Liver (tissue), 9 donors: ENCODE results near the gene ODF2. TPM values are rescaled to one million over a fixed set of nuclear protein-coding genes. Genes with fewer than 3 reads are reported as not detected.
A peak's percentile ranks its signal among the peaks of the same experiment; 100 is the strongest.

Source experiments
- DNase-seq: peaks from one replicate; pipeline ENCODE4 v3.0.0-alpha.2; 2017; ENCODE audit warnings: low spot score
- H3K27ac ChIP-seq, 2 donors: one replicate each; pipeline ENCODE4 v1.7.0; 2013; ENCODE audit warnings: inconsistent platforms in 2 of 2, low read length in 2 of 2, control low read depth in 1 of 2, low read depth in 1 of 2, mild to moderate bottlenecking in 1 of 2
- H3K27me3 ChIP-seq, 4 donors: one replicate each; pipeline versions ENCODE4 v1.6.1 to v1.7.0; 2013; ENCODE audit warnings: low read length in 3 of 4, inconsistent platforms in 1 of 4, mild to moderate bottlenecking in 1 of 4, moderate library complexity in 1 of 4; ENCODE audit not compliant: control insufficient read depth in 4 of 4, insufficient read depth in 4 of 4
- H3K36me3 ChIP-seq, 4 donors: one replicate each; pipeline versions ENCODE4 v1.6.1 to v1.7.0; 2013; ENCODE audit warnings: low read length in 3 of 4, mild to moderate bottlenecking in 3 of 4, low read depth in 1 of 4, moderate library complexity in 1 of 4; ENCODE audit not compliant: control insufficient read depth in 4 of 4, insufficient read depth in 3 of 4
- H3K4me1 ChIP-seq, 4 donors: one replicate each; pipeline versions ENCODE4 v1.6.1 to v1.7.0; 2013; ENCODE audit warnings: low read length in 3 of 4, mild to moderate bottlenecking in 3 of 4, moderate library complexity in 1 of 4; ENCODE audit not compliant: control insufficient read depth in 4 of 4, insufficient read depth in 4 of 4
- H3K4me3 ChIP-seq, 3 donors: one replicate each; pipeline versions ENCODE4 v1.6.1 to v1.7.0; 2013; ENCODE audit warnings: low read length in 3 of 3, control low read depth in 1 of 3, low read depth in 1 of 3, mild to moderate bottlenecking in 1 of 3
- H3K9ac ChIP-seq, 2 donors: one replicate each; pipeline ENCODE4 v1.7.0; 2013; ENCODE audit warnings: low read length in 2 of 2, mild to moderate bottlenecking in 2 of 2, moderate library complexity in 2 of 2, control low read depth in 1 of 2, low read depth in 1 of 2
- H3K9me3 ChIP-seq, 4 donors: one replicate each; pipeline versions ENCODE4 v1.6.1 to v1.7.0; 2013; ENCODE audit warnings: low read length in 3 of 4; ENCODE audit not compliant: control insufficient read depth in 4 of 4
- EGR1 ChIP-seq, 2 donors: IDR thresholded peaks; 2 replicates each; pipeline ENCODE4 v1.6.1; 2016 to 2018; ENCODE audit warnings: antibody characterized with exemption in 2 of 2, low read depth in 2 of 2
- FOXA1 ChIP-seq: IDR thresholded peaks from 2 replicates; pipeline ENCODE4 v1.6.1; 2016; ENCODE audit warnings: antibody characterized with exemption
- FOXA2 ChIP-seq: IDR thresholded peaks from 2 replicates; pipeline ENCODE4 v1.6.1; 2016; ENCODE audit warnings: antibody characterized with exemption
- GABPA ChIP-seq, 2 donors: IDR thresholded peaks in 1 of 2; conservative IDR thresholded peaks in 1 of 2; 2 replicates each; pipeline ENCODE4 v1.6.1; 2016; ENCODE audit warnings: antibody characterized with exemption in 2 of 2, mild to moderate bottlenecking in 1 of 2, moderate library complexity in 1 of 2
- HNF4A ChIP-seq, 2 donors: conservative IDR thresholded peaks; 2 replicates each; pipeline ENCODE4 v1.6.1; 2016; ENCODE audit warnings: antibody characterized with exemption in 2 of 2, mild to moderate bottlenecking in 2 of 2
- HNF4G ChIP-seq: IDR thresholded peaks from 2 replicates; pipeline ENCODE4 v1.6.1; 2016; ENCODE audit warnings: antibody characterized with exemption
- JUND ChIP-seq, 2 donors: IDR thresholded peaks; 2 replicates each; pipeline ENCODE4 v1.6.1; 2016; ENCODE audit warnings: antibody characterized with exemption in 2 of 2
- NR2F2 ChIP-seq: IDR thresholded peaks from 2 replicates; pipeline ENCODE4 v1.6.1; 2016; ENCODE audit warnings: antibody characterized with exemption
- RAD21 ChIP-seq, 2 donors: IDR thresholded peaks; 2 replicates each; pipeline ENCODE4 v1.6.1; 2016; ENCODE audit warnings: antibody characterized with exemption in 2 of 2, mild to moderate bottlenecking in 2 of 2
- RXRA ChIP-seq, 2 donors: IDR thresholded peaks; 2 replicates each; pipeline ENCODE4 v1.6.1; 2017 to 2018; ENCODE audit warnings: antibody characterized with exemption in 2 of 2, mild to moderate bottlenecking in 1 of 2
- SP1 ChIP-seq: IDR thresholded peaks from 2 replicates; pipeline ENCODE4 v1.6.1; 2018; ENCODE audit warnings: antibody characterized with exemption, mild to moderate bottlenecking
- TAF1 ChIP-seq: conservative IDR thresholded peaks from 2 replicates; pipeline ENCODE4 v1.6.1; 2016; ENCODE audit warnings: antibody characterized with exemption, mild to moderate bottlenecking
- YY1 ChIP-seq: IDR thresholded peaks from 2 replicates; pipeline ENCODE4 v1.6.1; 2016; ENCODE audit warnings: antibody characterized with exemption, mild to moderate bottlenecking
- WGBS: extraction: QIAGEN DNeasy Blood & Tissue Kit; methylation state at CpG from one replicate; pipeline ENCODE4 v1.1.7; 2013; 5-methylcytosine and 5-hydroxymethylcytosine counted together
- polyA plus RNA-seq, 2 donors: library from polyadenylated mRNA; stranded (reverse) in 1 of 2; unstranded in 1 of 2; fragments of 200-250 nt in 1 of 2; fragments of >200 nt in 1 of 2; fragmentation: Nextera tagmentation in 1 of 2; extraction: Ambion mirVana in 1 of 2; gene quantifications; one replicate each; pipeline versions ENCODE4 v1.2.1 to v1.2.3, GENCODE V29; 2013 to 2015
- total RNA-seq, 2 donors: library from RNA; depleted of rRNA; stranded (reverse); fragments of >200 nt; gene quantifications; one replicate each; pipeline ENCODE4 v1.2.3, GENCODE V29; 2014
- TF ChIP-seq, protein P1 (sequence below): fragments of 150-350 bp; IDR thresholded peaks from 2 replicates; pipeline ENCODE4 v1.5.1; 2017; ENCODE audit warnings: improper control_type of control experiment, low read depth, low read length; ENCODE audit not compliant: missing input control
- TF ChIP-seq, protein P2 (sequence below): IDR thresholded peaks from 2 replicates; pipeline ENCODE4 v1.6.1; 2016; ENCODE audit warnings: antibody characterized with exemption
- TF ChIP-seq, protein P3 (sequence below): IDR thresholded peaks from 2 replicates; pipeline ENCODE4 v1.6.1; 2016; ENCODE audit warnings: antibody characterized with exemption
- TF ChIP-seq, protein P4 (sequence below): IDR thresholded peaks from 2 replicates; pipeline ENCODE4 v1.6.1; 2016; ENCODE audit warnings: antibody characterized with exemption
- TF ChIP-seq, protein P5 (sequence below): IDR thresholded peaks from 2 replicates; pipeline ENCODE4 v1.6.1; 2016; ENCODE audit warnings: antibody characterized with exemption, mild to moderate bottlenecking
- donor health status: healthy.
- donor health status: healthy.
- donor health status: healthy.
- donor health status: healthy.
- donor health status: healthy.

The ODF2 gene
- total and polyA plus RNA-seq, 4 donors, result 5.7 to 21.8 (median 16.7) TPM

DNA sequence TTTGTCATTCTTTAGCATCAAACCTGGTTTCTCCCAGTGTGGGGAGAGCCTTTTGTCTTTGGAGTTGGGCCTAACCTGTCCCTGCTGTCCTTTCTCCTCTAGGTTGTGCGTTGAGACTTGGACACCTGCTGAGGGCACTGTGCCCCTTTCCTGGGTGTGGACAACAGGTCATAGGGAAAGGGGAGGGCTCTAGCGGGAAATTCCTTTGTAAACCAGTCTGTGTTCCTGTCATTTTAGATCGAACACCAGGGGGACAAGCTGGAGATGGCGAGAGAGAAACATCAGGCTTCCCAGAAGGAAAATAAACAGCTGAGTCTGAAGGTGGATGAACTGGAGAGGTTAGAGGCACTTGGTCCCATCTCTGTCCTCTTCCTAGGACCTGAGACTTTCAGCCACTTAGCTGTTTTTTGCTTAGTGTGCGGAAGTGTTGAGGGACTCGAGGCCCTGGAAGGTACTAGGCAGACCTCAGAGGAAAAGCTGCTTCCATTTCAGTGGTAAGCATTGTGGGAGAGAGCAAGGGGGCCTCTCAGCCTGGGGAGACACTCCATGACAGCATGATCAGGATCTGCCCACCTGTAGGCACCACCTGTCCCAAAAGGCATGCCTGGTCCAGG, 40.1 kb downstream of the ODF2 start:
- Histone ChIP-seq H3K4me3 (peak overlapping the region in 1 of 3 donors; percentile 1), H3K27ac (peak overlapping the region; percentile 63 to 69), H3K4me1 (peaks cover 11 to 27% (median 23%) of the 10 kb centered on the region in 4 donors), H3K9me3 (no peaks in the 10 kb centered on the region), H3K9ac (no peak overlapping the region), H3K36me3 (peaks cover 2 to 23% (median 10%) of the 10 kb centered on the region in 4 donors), H3K27me3 (no peaks in the 10 kb centered on the region)
- TF ChIP-seq NR2F2 (no peak), FOXA1 (no peak), SP1 (peak; percentile 87), YY1 (peak; percentile 21), GABPA (IDR thresholded peaks at IDR 0.05 in 1 of 2, conservative IDR thresholded peaks at IDR 0.05 in 1 of 2) (no peak), FOXA2 (no peak), HNF4G (no peak), RXRA (IDR thresholded peaks at IDR 0.05) (peak; percentile 81 to 87), HNF4A (conservative IDR thresholded peaks at IDR 0.05) (peak; percentile 58 to 71), JUND (IDR thresholded peaks at IDR 0.05) (peak in 1 of 2 donors; percentile 34), EGR1 (IDR thresholded peaks at IDR 0.05; ENCODE audit: low read depth in 2 of 2) (no peak), TAF1 (no peak), RAD21 (IDR thresholded peaks at IDR 0.05) (peak; percentile 80 to 83)
- TF ChIP-seq, protein P1, sequence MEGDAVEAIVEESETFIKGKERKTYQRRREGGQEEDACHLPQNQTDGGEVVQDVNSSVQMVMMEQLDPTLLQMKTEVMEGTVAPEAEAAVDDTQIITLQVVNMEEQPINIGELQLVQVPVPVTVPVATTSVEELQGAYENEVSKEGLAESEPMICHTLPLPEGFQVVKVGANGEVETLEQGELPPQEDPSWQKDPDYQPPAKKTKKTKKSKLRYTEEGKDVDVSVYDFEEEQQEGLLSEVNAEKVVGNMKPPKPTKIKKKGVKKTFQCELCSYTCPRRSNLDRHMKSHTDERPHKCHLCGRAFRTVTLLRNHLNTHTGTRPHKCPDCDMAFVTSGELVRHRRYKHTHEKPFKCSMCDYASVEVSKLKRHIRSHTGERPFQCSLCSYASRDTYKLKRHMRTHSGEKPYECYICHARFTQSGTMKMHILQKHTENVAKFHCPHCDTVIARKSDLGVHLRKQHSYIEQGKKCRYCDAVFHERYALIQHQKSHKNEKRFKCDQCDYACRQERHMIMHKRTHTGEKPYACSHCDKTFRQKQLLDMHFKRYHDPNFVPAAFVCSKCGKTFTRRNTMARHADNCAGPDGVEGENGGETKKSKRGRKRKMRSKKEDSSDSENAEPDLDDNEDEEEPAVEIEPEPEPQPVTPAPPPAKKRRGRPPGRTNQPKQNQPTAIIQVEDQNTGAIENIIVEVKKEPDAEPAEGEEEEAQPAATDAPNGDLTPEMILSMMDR, result peak; percentile 48
- TF ChIP-seq, protein P2, sequence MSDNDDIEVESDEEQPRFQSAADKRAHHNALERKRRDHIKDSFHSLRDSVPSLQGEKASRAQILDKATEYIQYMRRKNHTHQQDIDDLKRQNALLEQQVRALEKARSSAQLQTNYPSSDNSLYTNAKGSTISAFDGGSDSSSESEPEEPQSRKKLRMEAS, result peak; percentile 34
- TF ChIP-seq, protein P3, sequence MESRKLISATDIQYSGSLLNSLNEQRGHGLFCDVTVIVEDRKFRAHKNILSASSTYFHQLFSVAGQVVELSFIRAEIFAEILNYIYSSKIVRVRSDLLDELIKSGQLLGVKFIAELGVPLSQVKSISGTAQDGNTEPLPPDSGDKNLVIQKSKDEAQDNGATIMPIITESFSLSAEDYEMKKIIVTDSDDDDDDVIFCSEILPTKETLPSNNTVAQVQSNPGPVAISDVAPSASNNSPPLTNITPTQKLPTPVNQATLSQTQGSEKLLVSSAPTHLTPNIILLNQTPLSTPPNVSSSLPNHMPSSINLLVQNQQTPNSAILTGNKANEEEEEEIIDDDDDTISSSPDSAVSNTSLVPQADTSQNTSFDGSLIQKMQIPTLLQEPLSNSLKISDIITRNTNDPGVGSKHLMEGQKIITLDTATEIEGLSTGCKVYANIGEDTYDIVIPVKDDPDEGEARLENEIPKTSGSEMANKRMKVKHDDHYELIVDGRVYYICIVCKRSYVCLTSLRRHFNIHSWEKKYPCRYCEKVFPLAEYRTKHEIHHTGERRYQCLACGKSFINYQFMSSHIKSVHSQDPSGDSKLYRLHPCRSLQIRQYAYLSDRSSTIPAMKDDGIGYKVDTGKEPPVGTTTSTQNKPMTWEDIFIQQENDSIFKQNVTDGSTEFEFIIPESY, result no peak
- TF ChIP-seq, protein P4, sequence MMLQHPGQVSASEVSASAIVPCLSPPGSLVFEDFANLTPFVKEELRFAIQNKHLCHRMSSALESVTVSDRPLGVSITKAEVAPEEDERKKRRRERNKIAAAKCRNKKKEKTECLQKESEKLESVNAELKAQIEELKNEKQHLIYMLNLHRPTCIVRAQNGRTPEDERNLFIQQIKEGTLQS, result no peak
- TF ChIP-seq, protein P5, sequence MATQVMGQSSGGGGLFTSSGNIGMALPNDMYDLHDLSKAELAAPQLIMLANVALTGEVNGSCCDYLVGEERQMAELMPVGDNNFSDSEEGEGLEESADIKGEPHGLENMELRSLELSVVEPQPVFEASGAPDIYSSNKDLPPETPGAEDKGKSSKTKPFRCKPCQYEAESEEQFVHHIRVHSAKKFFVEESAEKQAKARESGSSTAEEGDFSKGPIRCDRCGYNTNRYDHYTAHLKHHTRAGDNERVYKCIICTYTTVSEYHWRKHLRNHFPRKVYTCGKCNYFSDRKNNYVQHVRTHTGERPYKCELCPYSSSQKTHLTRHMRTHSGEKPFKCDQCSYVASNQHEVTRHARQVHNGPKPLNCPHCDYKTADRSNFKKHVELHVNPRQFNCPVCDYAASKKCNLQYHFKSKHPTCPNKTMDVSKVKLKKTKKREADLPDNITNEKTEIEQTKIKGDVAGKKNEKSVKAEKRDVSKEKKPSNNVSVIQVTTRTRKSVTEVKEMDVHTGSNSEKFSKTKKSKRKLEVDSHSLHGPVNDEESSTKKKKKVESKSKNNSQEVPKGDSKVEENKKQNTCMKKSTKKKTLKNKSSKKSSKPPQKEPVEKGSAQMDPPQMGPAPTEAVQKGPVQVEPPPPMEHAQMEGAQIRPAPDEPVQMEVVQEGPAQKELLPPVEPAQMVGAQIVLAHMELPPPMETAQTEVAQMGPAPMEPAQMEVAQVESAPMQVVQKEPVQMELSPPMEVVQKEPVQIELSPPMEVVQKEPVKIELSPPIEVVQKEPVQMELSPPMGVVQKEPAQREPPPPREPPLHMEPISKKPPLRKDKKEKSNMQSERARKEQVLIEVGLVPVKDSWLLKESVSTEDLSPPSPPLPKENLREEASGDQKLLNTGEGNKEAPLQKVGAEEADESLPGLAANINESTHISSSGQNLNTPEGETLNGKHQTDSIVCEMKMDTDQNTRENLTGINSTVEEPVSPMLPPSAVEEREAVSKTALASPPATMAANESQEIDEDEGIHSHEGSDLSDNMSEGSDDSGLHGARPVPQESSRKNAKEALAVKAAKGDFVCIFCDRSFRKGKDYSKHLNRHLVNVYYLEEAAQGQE, result peak; percentile 36
- DNase-seq, result no peak
- 50% methylated on average over 6 of the region's 6 CpGs for WGBS
